ENCODE measurements around the gene TAS2R19. TPM values are rescaled to one million over a fixed set of nuclear protein-coding genes. Genes with fewer than 3 reads are reported as not detected.
"Not testable (repeated sequence)": the region's sequence is repeated elsewhere in the genome, so short reads cannot be mapped to it uniquely, and the experiment has no call there.

TAS2R19 gene
- total RNA-seq, 4 donors from 2014 or later, result 1.9 to 5.7 (median 5.3) TPM; not detected in 1

- Histone ChIP-seq H3K4me1 (no peaks in the 10 kb centered on the region), H3K4me3 (no peak overlapping the region), H3K27me3 (no peaks in the 10 kb centered on the region), H3K36me3 (no peaks in the 10 kb centered on the region), H3K9me3 (no peaks in the 10 kb centered on the region), H3K27ac (no peak overlapping the region)
- no peak for TF ChIP-seq POLR2A (IDR thresholded peaks at IDR 0.05)
- no peak for TF ChIP-seq EP300 (IDR thresholded peaks at IDR 0.05)
- TF ChIP-seq, protein P1, sequence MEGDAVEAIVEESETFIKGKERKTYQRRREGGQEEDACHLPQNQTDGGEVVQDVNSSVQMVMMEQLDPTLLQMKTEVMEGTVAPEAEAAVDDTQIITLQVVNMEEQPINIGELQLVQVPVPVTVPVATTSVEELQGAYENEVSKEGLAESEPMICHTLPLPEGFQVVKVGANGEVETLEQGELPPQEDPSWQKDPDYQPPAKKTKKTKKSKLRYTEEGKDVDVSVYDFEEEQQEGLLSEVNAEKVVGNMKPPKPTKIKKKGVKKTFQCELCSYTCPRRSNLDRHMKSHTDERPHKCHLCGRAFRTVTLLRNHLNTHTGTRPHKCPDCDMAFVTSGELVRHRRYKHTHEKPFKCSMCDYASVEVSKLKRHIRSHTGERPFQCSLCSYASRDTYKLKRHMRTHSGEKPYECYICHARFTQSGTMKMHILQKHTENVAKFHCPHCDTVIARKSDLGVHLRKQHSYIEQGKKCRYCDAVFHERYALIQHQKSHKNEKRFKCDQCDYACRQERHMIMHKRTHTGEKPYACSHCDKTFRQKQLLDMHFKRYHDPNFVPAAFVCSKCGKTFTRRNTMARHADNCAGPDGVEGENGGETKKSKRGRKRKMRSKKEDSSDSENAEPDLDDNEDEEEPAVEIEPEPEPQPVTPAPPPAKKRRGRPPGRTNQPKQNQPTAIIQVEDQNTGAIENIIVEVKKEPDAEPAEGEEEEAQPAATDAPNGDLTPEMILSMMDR (IDR thresholded peaks at IDR 0.05), result no peak
- TF ChIP-seq POLR2AphosphoS5 (IDR thresholded peaks at IDR 0.05), result no peak
- ATAC-seq, result no peak
Measured at GRCh38 chr12:11059784-11060183, 37.4 kb upstream of the TAS2R19 start.

DNA sequence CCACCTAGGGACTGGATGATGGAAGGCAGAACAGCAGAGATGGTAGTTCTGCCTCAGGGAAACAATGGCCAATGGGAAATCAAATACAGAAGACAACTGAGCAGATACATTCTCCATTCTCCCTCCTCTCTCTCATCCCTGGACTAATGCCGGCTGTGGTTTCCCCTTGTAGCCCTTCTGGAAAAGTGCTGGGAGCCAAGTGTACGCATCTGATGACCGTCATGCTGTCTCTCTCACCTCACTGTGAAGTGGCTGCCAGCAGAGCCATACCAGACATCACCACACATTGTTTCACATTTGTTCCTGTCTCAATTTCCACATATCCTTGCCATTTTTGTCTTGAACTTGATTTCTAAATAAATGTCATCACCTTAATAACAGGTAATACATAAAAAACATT lies 36.6 kb upstream of the TAS2R19 start:
- Histone ChIP-seq H3K27ac (no peak overlapping the region), H3K36me3 (no peaks in the 10 kb centered on the region), H3K4me3 (no peak overlapping the region), H3K27me3 (no peaks in the 10 kb centered on the region), H3K4me1 (no peaks in the 10 kb centered on the region), H3K9me3 (no peaks in the 10 kb centered on the region)
- WGBS, 2 donors (ENCODE audit: low coverage in 1 of 2), result 90 to 98% methylated on average over 2 to 3 of the region's 3 CpGs
- ATAC-seq, result no peak
- TF ChIP-seq, protein P1 (IDR thresholded peaks at IDR 0.05), result no peak
- no peak for TF ChIP-seq EP300 (IDR thresholded peaks at IDR 0.05)
- no peak for TF ChIP-seq POLR2AphosphoS5 (IDR thresholded peaks at IDR 0.05)
- no peak for TF ChIP-seq POLR2A (IDR thresholded peaks at IDR 0.05)

- WGBS, 2 donors (ENCODE audit: low coverage in 1 of 2), result 82 to 95% methylated on average over 2 of the region's 2 CpGs
- Histone ChIP-seq H3K9me3 (peaks cover 0 to 7% (median 0%) of the 10 kb centered on the region in 3 donors), H3K27ac (no peak overlapping the region), H3K36me3 (peaks cover 0 to 5% of the 10 kb centered on the region in 2 donors), H3K4me3 (no peak overlapping the region), H3K4me1 (no peaks in the 10 kb centered on the region), H3K27me3 (no peaks in the 10 kb centered on the region)
- ATAC-seq, result no peak
- no peak for TF ChIP-seq POLR2AphosphoS5 (IDR thresholded peaks at IDR 0.05)
- no peak for TF ChIP-seq POLR2A (IDR thresholded peaks at IDR 0.05)
- TF ChIP-seq, protein P1 (IDR thresholded peaks at IDR 0.05), result no peak
- TF ChIP-seq EP300 (IDR thresholded peaks at IDR 0.05), result no peak
Measured at GRCh38 chr12:11055306-11055705, 32.9 kb upstream of the TAS2R19 start.

- WGBS, 2 donors (ENCODE audit: low coverage in 1 of 2), result 90 to 92% methylated on average over 2 to 6 of the region's 7 CpGs
- peaks cover 0 to 13% (median 0%) of the 10 kb centered on the region in 3 donors for H3K9me3 ChIP-seq
- peaks cover 0 to 14% (median 2%) of the 10 kb centered on the region in 3 donors for H3K4me1 ChIP-seq
- H3K4me3 ChIP-seq, H3K27me3 ChIP-seq, ATAC-seq, H3K27ac ChIP-seq: not testable (repeated sequence)
- peaks cover 0 to 27% of the 10 kb centered on the region in 2 donors for H3K36me3 ChIP-seq
Measured at GRCh38 chr12:11049806-11050531, 27.5 kb upstream of the TAS2R19 start.

DNA sequence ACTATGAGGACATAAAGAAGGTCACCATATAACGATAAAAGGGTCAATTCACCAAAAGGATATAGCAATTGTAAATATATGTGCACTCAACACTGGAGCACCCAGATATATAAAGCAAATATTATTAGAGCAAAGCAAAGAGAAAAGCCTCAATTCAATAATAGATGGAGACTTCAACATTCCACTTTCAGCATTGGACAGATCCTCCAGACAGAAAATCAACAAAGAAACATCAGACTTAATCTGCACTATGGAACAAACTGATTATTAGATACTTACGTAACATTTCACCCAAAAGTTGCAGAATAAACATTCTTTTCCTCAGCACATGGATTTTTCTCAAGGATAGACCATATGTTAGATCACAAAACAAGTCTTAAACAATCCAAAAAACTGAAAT lies 18.9 kb upstream of the TAS2R19 start:
- H3K4me3 ChIP-seq, H3K27me3 ChIP-seq, H3K27ac ChIP-seq, H3K9me3 ChIP-seq, H3K4me1 ChIP-seq, ATAC-seq: not testable (repeated sequence)
- WGBS, 2 donors (ENCODE audit: low coverage in 1 of 2), result 60 to 100% methylated on average over 2 of the region's 2 CpGs
- H3K36me3 ChIP-seq, result peaks cover 0 to 18% of the 10 kb centered on the region in 2 donors

DNA sequence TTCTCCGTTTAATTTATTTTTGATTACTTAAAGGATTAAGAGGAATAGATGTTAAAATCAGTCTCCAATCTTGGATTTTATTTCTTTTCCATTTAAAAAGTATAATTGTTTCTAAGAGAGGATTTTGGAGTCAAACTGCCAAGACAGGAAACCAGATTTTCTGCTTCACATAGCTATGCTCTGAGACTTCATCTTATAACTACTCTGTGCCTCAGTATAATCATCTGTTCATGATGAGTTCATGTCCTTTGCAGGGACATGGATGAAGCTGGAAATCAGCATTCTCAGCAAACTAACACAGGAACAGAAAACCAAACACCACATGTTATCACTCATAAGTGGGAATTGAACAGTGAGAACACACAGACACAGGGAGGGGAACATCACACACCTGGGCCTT lies 17.7 kb upstream of the TAS2R19 start:
- no peak for TF ChIP-seq EP300 (IDR thresholded peaks at IDR 0.05)
- TF ChIP-seq, protein P1 (IDR thresholded peaks at IDR 0.05), result no peak
- 20 to 32% methylated on average over 1 of the region's 1 CpG for WGBS, 2 donors (ENCODE audit: low coverage in 1 of 2)
- Histone ChIP-seq H3K9me3 (no peaks in the 10 kb centered on the region), H3K27me3 (no peaks in the 10 kb centered on the region), H3K27ac (no peak overlapping the region), H3K4me3 (no peak overlapping the region), H3K4me1 (peaks cover 0 to 2% (median 0%) of the 10 kb centered on the region in 3 donors), H3K36me3 (peaks cover 0 to 8% of the 10 kb centered on the region in 2 donors)
- ATAC-seq, result no peak

All from gastroesophageal sphincter (tissue), 4 donors.